ENCODE data around the gene MED23.

Gene MED23

GRCh38 chr6:131640576-131640975, 12.5 kb upstream of the MED23 start:
- FAIRE-seq = no peak

DNA sequence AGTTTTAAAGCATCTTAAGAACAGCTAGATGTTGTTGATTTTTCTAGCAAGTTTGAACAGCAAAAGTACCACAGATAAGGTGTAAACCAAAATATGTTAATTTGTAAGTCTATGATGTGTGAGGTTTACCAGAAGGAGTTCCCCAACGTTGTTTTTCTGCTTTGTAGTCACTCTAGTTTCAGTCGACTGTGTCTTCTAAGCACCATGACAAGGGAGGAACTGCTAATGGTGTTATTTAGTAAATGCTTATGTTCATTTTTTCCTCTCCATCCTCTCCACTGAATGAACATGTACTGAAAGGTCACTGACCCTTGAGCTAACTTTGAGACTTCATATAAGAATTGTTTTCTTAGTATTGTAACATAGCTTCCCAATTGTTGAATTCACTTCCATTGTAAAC, 12.1 kb upstream of the MED23 start:
- no peak for FAIRE-seq

DNA sequence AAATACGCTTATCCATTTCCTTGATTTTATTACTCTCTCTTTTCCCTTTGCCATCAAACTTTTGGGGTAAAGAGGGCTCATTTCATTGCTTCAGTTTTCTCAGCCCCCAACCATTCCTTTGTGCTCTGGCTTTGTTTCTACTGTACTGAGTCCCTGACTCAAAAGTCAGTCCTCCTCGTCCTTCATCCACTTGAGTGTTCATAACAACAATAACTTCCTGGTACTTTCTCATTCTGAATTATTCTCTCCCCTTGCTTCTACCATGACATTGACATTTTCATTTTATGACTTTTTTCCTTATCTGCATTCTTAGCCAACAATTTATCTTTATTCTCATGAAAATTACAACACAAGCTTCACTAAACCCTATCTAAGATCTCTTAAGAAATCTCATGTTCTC, 10.0 kb upstream of the MED23 start:
- no peak for FAIRE-seq

DNA sequence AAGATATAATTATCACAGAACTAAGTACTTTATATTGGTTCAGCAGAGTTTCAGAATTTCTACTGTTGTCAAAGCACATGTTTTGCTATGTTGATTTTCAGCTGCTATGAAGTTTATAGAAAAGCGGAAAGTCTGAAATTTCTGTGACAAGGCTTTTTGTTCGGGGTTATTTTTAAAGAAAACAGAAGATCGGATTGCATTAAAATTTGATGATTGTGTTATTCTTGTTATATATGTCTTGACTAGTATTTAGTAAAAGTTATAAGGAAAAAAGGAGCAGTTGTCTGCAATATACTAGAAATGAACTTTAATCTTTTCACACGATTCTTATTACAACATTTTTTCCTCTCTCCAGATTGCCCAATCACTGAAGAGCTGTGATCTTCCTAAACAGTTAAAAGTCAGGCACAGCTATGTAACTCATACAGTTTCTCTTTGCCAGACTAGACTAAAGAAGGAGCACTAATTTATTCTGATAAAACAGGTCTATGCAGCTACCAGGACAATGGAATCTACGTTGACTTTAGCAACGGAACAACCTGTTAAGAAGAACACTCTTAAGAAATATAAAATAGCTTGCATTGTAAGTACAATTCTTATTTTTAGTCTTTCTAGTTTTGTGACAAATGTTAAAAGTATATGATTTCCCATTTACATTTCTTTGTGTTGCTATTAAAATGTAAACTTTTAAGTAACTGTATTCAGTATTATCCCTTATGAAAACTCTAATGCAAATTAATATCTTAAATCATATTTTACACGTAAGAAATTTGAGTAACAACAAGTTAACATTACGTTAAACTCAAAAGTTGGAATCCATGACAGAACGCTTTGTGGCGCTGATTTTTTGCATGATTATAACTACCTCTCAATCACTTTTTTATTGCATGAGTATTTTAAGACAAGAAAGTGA, 9.1 kb upstream of the MED23 start, which contains the start of gene ENPP3:
TSS of gene ENPP3 (plus strand) at position 423 of the 913 bp plus-strand sequence. CDS start at position 506, 83 bp downstream.
- FAIRE-seq = no peak

DNA sequence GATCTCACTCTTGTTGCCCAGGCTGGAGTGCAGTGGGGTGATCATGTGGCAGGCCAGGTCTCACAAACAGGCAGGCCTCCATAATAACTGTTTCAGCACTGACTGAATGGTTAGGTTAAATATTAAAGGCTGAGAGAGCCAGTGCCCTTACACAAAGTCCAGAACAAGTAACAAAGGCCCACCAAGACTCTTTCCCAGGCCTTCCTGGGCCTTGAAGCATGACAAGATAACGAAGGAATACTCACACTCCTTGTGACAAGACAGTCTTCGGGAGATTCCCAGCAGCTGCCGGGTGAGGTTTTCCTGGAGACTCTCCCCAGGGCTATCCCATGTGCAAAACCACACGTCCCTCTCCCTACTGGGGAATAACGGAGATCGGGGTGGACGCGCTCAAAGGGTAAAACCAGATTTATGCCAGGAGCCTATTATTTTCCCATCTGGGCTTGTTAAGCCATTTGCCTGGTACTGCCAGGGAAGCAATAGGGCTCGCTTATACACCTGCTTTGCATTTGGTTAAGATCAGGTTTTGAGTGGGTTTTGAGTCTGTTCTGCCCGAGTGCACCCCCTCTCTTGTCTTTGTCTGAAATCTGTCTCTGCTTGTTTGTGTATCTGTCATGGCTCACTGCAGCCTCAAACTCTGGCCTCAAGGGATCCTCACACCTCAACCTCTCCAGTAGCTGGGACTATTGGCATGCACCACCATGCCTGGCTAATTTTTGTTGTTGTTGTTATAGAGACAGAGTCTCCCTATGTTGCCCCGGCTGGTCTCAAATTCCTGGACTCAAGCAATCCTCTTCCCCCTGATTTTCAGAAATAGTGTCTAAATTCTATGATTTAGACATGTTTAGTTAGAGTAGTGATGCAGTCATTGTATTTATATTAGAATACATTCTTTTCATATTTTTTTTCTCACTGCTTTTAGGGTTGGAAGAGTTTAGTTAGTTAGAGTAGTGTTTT, 7.6 kb upstream of the MED23 start:
- no peak for FAIRE-seq

- no peak for FAIRE-seq
These were observed 3.7 kb upstream of the MED23 start for GRCh38 chr6:131631625-131632289.

GRCh38 chr6:131629651-131630050, 1.6 kb upstream of the MED23 start:
- FAIRE-seq = no peak

DNA sequence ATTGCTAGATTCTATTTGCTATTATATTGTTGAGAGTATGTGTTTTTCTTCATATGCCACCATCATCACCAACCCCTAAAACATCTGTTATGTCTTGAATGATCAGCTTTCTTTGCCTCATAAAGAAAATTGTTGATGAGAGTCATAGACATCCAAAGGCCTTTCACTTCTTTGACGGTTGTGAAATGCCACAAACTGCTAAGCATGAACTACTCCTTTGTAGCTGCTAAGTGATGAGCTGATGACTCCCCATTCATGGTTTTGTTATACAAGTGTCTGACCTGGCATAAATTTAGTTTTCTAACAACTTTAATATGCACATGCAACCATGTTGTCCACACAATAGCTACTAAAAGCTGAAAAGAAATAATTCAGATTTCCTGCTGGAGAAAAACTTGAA, 684 bp upstream of the MED23 start:
- no peak for FAIRE-seq

DNA sequence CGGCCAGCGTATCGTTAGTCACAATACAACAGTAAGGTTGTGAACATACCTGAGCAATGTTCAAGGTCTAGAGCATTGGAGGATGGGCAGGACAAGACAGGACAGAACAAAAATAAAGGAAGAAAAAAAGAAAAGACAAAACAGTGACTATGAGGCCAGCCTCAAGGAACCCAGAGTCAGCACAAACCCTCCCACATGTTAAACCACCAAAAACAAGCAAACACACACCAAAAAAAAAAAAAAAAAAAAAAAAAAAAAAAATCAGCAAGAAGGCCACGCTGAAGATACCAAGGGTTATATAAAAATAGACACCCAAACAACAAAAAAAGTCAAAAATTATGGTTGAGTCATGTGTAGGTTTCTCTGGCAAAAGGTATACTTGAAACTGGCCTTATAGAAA, 12.8 kb downstream of the MED23 start:
- FAIRE-seq = no peak

GRCh38 chr6:131613296-131613925, 14.6 kb downstream of the MED23 start:
- no peak for FAIRE-seq

GRCh38 chr6:131602781-131603312, 25.2 kb downstream of the MED23 start:
- FAIRE-seq = no peak

DNA sequence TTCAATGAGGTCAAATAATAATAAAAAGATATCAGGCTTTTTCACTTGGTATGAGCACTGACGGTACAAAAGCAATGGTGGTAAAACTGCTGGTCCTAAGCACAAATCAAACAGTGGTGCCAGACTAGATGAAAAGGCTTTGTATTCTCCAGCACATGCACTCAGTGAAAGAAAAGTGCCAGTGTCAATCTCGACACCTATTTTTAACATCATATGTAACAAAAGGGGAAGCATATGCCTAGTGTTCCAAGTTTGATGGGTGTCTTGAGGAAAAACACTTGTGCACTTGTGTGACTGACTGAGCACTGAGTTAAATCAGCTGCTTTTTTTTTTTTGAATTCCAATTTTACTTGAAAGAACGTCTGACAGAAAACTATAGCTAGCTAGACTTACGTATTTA, 27.3 kb downstream of the MED23 start:
- FAIRE-seq = no peak

- no peak for FAIRE-seq
These were observed 30.6 kb downstream of the MED23 start for GRCh38 chr6:131597446-131597845.

DNA sequence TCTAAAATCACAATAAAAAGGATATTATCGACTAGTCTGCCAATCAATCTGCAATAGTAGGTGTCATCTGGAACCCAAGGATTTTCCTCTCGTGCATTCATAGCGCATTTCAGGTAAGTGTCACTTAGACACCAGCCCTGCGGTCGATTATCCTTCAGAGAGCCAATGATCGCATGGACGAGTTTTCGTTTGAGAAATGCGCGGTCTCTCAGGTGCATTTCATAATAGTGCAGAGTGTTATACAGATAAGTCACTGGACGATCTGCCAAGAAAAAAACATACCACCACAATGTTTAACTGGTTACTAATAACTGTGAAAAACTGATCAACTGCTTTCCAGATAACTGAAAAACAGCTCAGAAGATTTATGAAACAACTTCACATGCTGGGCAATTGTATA, 34.0 kb downstream of the MED23 start:
- no peak for FAIRE-seq

DNA sequence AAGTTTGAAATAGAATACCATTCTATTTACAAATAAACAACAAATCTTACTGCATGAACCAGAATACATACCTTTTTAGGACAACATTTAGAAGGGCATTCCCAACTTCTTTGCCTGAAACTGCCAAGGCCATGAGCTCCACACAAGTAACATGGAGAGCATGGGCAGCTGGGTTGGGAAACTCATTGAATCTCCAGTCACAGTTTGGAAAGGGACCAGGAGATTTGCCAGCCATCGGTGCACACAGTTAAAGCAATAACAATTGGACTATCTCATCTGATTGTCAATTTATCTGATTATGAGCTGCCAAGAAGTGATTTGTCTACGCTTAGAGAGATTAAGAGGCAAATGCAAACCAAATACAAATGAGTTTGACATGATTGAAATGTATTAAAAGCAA, 35.1 kb downstream of the MED23 start:
- FAIRE-seq = no peak

DNA sequence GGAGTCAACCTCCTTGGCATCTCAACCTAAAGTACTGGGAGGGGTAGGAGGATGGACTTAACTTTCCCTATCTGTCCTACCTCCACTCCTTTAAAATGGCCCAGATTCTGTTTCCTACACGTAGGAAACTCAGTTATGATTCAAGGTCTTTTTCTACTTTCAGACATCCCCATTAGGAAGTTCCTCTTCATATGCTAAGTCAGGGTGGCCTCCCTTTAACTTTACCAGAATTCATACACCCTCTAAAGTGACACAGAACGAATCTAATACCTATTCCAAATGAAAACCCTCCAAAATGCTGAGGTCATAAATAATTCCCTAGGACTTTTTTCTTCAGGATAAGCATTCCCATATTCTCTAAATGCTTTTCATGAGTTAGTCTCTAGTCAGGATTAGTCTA, 39.4 kb downstream of the MED23 start:
- FAIRE-seq = no peak

GRCh38 chr6:131587909-131588308, 40.1 kb downstream of the MED23 start:
- no peak for FAIRE-seq

DNA sequence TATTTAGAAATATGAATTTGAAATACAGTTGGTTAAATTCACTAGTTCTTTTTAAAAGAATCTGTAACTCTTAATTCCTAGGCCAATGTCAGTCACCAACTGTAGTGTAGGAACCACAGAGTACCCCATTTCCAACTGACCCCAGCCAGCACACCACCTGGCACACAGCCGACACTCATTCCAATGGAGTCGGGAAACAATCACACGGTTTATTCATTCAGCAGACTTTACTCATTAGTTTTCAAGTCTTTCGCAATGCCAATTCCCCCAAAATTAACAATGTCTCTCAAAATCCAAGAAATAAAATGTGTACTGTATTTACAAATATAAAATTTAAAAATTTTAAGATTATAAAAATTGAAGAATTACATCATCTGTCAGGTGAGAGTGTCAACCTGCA, 41.5 kb downstream of the MED23 start:
- no peak for FAIRE-seq

- FAIRE-seq = no peak
These were observed 46.5 kb downstream of the MED23 start for GRCh38 chr6:131581523-131581922.

DNA sequence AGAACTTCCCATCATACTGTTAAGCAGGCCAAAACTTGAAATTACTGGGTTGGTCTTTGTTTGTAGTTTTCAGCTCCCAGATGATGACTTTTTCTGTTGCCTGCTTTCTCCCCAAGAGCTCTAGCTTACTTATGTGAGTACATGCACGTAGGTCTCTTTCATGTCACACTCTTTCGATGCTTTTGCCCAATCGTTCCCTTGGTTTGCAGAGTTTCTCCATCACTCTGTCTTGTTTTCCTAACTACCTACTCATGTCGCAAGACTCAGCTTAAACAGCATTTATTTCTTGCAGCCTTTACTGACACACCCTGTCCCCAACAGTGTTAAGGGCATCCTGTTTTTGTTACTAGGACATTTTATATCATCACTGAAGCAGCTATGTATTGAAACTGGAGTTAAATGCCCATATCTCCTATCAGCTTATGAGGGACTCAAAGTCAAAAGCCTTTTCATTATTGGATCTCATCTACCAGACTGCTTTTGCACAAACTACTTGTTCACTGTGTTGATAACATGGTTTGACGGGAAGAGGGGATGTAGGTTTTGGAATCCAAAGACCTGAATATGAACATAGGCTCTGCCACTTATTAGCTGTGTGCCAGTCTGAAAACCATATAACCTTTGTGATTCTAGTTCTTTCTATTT, 52.1 kb downstream of the MED23 start:
- FAIRE-seq = no peak

GRCh38 chr6:131574686-131575085, 53.4 kb downstream of the MED23 start:
- FAIRE-seq = no peak

DNA sequence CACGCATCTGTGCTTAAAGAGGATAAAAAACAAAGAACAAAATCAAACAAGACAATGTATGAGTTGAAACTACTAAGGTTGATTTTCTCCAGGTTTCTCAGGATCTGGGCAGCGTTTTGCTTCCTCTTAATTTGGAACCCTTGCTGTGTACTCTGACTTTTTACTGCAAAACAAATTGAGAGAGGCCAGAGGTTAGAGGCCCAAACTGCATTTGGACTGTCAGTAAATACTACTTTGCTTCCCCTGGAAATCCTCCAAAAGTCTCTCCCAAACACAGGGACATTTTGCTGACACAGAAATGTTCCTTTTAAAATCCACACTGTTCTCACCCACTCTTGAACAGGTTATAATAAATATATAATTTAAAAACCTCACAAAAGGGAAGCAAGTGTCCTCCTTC, 53.9 kb downstream of the MED23 start:
- FAIRE-seq = no peak

Data from G401.6 (cell line).